ENCODE results near the gene TAF11. TPM values are rescaled to one million over a fixed set of nuclear protein-coding genes. Genes with fewer than 3 reads are reported as not detected.
"Not testable (repeated sequence)": the region's sequence is repeated elsewhere in the genome, so short reads cannot be mapped to it uniquely, and the experiment has no call there.

Gene TAF11
- total and polyA plus RNA-seq, 4 donors = 26.4 to 49.3 (median 46.2) TPM

DNA sequence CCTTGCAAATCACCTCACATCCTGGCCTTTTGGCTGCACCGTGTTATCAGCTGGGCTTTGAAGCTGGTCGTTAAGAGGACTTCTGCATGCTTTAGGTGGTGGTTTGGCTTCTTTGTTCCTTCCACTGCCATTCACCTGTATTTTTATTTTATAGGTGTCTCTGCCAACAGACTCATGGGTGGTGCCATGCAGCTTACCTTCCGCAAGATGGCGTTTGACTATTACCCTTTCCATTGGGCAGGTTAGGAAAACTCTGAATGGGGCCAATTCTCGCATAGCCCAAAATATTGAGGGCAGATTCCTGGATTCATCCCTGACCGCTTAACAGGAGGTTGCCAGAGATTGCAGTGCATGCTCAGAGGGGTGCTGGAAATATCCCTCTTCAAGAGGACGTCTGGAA lies 32.4 kb downstream of the TAF11 start:
- Histone ChIP-seq H3K27me3 (ENCODE audit: control insufficient read depth, insufficient read depth, low read length) (no peaks in the 10 kb centered on the region), H3K27ac (ENCODE audit: low read depth, low read length) (no peak overlapping the region), H3K9me3 (ENCODE audit: control insufficient read depth, insufficient read depth, low read length) (no peaks in the 10 kb centered on the region), H3K4me3 (ENCODE audit: low read depth, low read length) (no peak overlapping the region), H3K36me3 (ENCODE audit: control insufficient read depth, insufficient read depth, low read length) (peaks cover 52% of the 10 kb centered on the region), H3K4me1 (ENCODE audit: control insufficient read depth, insufficient read depth, low read length) (no peaks in the 10 kb centered on the region)
- DNase-seq (ENCODE audit: low read depth in 4 of 6, low spot score in 6 of 6) = no peak
- 79% methylated on average over 5 of the region's 7 CpGs for WGBS (ENCODE audit: insufficient coverage)

DNA sequence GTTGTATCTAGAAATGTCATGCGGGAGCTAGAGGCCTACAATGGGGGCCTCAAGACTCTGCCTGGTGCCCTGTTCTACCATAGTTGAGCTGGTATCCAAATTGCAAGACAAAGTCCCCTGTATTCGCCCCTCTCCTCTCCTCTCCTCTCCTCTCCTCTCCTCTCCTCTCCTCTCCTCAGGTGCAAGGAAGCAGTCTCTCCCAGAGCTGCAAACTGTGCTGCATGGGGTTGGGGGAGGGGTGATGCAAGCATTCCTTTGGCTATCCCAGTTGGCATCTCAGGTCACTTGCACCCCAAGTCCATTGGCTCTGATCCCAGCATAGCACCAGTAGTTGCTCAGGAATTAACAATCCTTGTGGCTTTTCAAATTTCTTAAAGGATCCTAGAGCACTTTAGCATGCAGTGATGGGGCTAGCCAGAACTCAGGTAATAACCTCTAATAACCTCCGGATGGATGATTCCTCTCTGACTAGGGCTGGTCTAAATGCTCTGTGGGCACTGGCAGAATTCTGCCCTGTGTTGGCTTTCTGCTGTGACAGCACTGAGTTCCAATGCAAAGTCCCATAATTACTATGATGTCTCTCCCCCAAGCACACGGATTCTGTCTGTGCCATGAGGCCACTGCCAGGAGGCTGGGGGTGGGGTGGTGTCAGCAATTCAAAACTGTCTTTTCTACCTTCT lies 35.3 kb downstream of the TAF11 start:
- Histone ChIP-seq H3K9me3 (ENCODE audit: control insufficient read depth, insufficient read depth, low read length) (no peaks in the 10 kb centered on the region), H3K36me3 (ENCODE audit: control insufficient read depth, insufficient read depth, low read length) (peaks cover 31% of the 10 kb centered on the region), H3K27ac (ENCODE audit: low read depth, low read length) (no peak overlapping the region), H3K27me3 (ENCODE audit: control insufficient read depth, insufficient read depth, low read length) (no peaks in the 10 kb centered on the region), H3K4me3 (ENCODE audit: low read depth, low read length) (no peak overlapping the region), H3K4me1 (ENCODE audit: control insufficient read depth, insufficient read depth, low read length) (no peaks in the 10 kb centered on the region)
- DNase-seq (ENCODE audit: low read depth in 4 of 6, low spot score in 6 of 6) = no peak
- 92% methylated on average over 2 of the region's 4 CpGs for WGBS (ENCODE audit: insufficient coverage)

DNA sequence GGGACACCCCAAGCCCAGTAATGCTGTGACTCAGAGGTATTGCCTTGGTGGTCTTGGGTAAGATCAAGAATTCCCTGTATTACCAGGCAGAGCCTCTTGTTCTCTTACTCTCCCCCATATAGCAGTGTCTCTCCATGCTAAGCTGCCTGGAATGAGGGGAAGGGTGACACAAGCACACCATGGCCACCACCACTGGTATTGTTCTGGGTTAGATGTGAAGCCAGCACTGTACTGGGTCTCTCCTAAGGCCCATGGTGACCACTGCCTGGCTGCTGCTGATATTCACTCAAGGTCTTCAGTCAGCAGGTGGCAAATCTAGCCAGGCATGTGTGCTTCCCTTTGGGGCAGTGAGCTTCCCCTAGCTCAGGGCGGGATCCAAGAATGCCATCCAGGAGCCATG lies 36.5 kb downstream of the TAF11 start:
- H3K36me3 ChIP-seq (ENCODE audit: control insufficient read depth, insufficient read depth, low read length) = peaks cover 24% of the 10 kb centered on the region
- no peaks in the 10 kb centered on the region for H3K9me3 ChIP-seq (ENCODE audit: control insufficient read depth, insufficient read depth, low read length)
- H3K27me3 ChIP-seq (ENCODE audit: control insufficient read depth, insufficient read depth, low read length) = no peaks in the 10 kb centered on the region
- WGBS (ENCODE audit: insufficient coverage) = 100% methylated on average over 1 of the region's 1 CpG
- DNase-seq (ENCODE audit: low read depth in 4 of 6, low spot score in 6 of 6) = no peak
- H3K27ac ChIP-seq (ENCODE audit: low read depth, low read length) = no peak overlapping the region
- H3K4me1 ChIP-seq (ENCODE audit: control insufficient read depth, insufficient read depth, low read length) = no peaks in the 10 kb centered on the region
- H3K4me3 ChIP-seq (ENCODE audit: low read depth, low read length) = no peak overlapping the region

DNA sequence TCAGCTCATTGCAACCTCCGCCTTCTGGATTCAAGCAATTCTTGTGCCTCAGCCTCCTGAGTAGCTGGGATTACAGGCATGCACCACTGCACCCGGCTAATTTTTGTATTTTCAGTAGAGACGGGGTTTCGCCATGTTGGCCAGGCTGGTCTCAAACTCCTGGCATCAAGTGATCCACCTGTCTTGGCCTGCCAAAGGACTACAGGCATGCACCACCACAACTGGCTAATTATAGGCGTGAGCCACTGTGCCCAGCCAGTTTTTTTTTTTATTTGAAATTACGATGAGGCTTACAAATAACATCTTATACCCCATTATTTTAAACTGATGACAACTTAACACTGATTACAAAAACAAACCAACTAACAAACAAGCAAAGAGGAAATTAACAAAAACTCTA lies 38.8 kb downstream of the TAF11 start:
- WGBS (ENCODE audit: insufficient coverage) = 93% methylated on average over 4 of the region's 6 CpGs
- H3K27me3 ChIP-seq (ENCODE audit: control insufficient read depth, insufficient read depth, low read length); H3K9me3 ChIP-seq (ENCODE audit: control insufficient read depth, insufficient read depth, low read length); DNase-seq (ENCODE audit: low read depth in 4 of 6, low spot score in 6 of 6); H3K4me1 ChIP-seq (ENCODE audit: control insufficient read depth, insufficient read depth, low read length); H3K27ac ChIP-seq (ENCODE audit: low read depth, low read length); H3K4me3 ChIP-seq (ENCODE audit: low read depth, low read length): not testable (repeated sequence)
- peaks cover 19% of the 10 kb centered on the region for H3K36me3 ChIP-seq (ENCODE audit: control insufficient read depth, insufficient read depth, low read length)

DNA sequence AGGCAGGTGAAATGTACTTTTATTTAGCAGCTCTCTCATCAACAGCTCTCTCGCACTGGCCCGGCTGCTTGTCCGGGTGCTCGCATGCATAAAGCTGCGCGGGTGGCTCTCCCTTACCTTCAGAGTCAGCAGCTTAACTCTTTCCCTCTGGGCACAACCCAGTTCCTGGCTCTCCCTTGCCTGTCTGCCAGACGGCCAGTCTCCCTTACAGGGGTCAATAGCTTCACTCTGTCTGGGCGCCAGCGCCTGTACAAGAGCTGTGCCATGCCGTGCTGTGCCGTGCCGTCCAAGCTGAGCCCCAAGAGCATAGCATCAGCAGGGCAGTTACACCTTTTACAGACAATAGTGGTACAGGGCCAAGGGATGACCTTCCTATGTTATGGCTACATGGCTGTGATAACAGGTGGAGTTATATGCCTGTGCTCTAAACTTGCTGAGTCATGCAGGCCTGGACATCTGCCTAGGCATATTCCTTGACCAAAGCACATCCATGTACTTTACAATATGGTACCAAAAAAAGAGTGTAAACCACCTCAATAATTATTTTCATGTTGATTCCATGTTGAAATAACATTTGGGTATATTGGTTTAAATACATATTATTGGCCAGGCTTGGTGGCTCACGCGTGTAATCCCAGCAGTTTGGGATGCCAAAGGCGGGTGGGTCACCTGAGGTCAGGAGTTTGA lies 48.0 kb downstream of the TAF11 start:
- Histone ChIP-seq H3K36me3 (ENCODE audit: control insufficient read depth, insufficient read depth, low read length) (peaks cover 26% of the 10 kb centered on the region), H3K9me3 (ENCODE audit: control insufficient read depth, insufficient read depth, low read length) (no peaks in the 10 kb centered on the region), H3K27me3 (ENCODE audit: control insufficient read depth, insufficient read depth, low read length) (no peaks in the 10 kb centered on the region), H3K4me3 (ENCODE audit: low read depth, low read length) (no peak overlapping the region), H3K27ac (ENCODE audit: low read depth, low read length) (no peak overlapping the region), H3K4me1 (ENCODE audit: control insufficient read depth, insufficient read depth, low read length) (peaks cover 4% of the 10 kb centered on the region)
- WGBS (ENCODE audit: insufficient coverage) = 92% methylated on average over 14 of the region's 15 CpGs
- DNase-seq (ENCODE audit: low read depth in 4 of 6, low spot score in 6 of 6) = no peak

DNA sequence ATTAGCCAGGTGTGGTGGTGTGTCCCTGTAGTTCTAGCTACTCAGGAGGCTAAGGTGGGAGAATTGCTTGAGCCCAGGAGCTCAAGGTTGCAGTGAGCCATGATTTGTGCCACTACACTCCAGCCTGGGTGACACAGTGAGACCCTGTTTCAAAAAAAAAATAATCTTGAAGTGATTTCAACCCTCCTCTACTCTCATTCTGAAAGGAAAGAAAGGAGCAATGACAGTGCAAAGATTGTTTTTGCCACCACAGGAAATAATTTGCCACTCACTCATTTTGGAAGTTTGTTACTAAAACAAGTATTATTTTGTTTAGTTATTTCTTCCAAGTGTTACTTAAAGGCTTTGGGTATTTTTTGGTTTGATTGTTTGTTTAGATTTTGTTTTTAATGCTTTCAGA lies 50.3 kb downstream of the TAF11 start:
- no peaks in the 10 kb centered on the region for H3K27me3 ChIP-seq (ENCODE audit: control insufficient read depth, insufficient read depth, low read length)
- no peaks in the 10 kb centered on the region for H3K9me3 ChIP-seq (ENCODE audit: control insufficient read depth, insufficient read depth, low read length)
- DNase-seq (ENCODE audit: low read depth in 4 of 6, low spot score in 6 of 6) = no peak
- no peak overlapping the region for H3K27ac ChIP-seq (ENCODE audit: low read depth, low read length)
- H3K4me1 ChIP-seq (ENCODE audit: control insufficient read depth, insufficient read depth, low read length) = peaks cover 4% of the 10 kb centered on the region
- H3K36me3 ChIP-seq (ENCODE audit: control insufficient read depth, insufficient read depth, low read length) = peaks cover 26% of the 10 kb centered on the region
- H3K4me3 ChIP-seq (ENCODE audit: low read depth, low read length) = no peak overlapping the region

DNA sequence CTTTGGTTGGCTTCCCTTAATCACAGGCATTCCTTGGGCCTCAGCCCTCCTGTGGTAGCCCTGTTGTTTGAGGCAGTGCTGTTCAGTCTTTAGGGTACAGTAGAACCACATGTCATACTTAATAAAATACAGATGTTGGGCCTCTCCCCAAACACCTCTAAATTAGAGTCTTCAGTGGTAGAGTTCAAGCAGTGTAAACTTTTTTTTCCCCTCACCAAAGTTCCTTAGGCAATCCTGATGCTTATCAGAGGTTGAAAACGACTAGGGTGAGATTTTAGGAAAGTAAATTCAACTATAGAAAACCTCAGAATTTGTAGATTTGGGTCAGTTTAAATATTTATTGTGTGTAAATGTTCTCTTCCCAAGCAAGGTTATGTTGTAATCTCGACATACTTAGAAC lies 51.4 kb downstream of the TAF11 start:
- Histone ChIP-seq H3K27ac (ENCODE audit: low read depth, low read length) (no peak overlapping the region), H3K4me1 (ENCODE audit: control insufficient read depth, insufficient read depth, low read length) (peaks cover 4% of the 10 kb centered on the region), H3K27me3 (ENCODE audit: control insufficient read depth, insufficient read depth, low read length) (no peaks in the 10 kb centered on the region), H3K4me3 (ENCODE audit: low read depth, low read length) (no peak overlapping the region), H3K9me3 (ENCODE audit: control insufficient read depth, insufficient read depth, low read length) (no peaks in the 10 kb centered on the region), H3K36me3 (ENCODE audit: control insufficient read depth, insufficient read depth, low read length) (peaks cover 31% of the 10 kb centered on the region)
- DNase-seq (ENCODE audit: low read depth in 4 of 6, low spot score in 6 of 6) = no peak
- WGBS (ENCODE audit: insufficient coverage) = no CpG with 5 or more reads among the region's 2 CpGs

DNA sequence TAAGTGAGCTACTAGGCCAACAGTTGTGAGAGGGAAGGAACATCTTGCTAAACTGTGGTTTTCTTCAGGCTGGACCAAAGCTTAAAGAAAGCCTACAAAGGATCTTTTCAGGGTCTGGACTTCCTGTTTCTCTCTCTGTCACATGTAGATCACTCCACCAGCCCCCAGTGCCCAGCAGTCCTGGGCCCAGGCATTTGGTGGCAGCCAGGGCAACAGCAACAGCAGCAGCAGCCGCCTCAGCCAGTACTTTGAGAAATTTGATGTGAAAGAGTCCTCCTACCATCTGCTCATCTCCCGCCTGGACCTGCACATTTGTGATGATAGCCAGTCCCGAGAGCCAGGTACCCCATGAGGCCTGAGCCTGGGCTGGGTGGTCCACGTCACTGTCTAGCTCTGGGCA lies 51.8 kb downstream of the TAF11 start:
- no peak for DNase-seq (ENCODE audit: low read depth in 4 of 6, low spot score in 6 of 6)

DNA sequence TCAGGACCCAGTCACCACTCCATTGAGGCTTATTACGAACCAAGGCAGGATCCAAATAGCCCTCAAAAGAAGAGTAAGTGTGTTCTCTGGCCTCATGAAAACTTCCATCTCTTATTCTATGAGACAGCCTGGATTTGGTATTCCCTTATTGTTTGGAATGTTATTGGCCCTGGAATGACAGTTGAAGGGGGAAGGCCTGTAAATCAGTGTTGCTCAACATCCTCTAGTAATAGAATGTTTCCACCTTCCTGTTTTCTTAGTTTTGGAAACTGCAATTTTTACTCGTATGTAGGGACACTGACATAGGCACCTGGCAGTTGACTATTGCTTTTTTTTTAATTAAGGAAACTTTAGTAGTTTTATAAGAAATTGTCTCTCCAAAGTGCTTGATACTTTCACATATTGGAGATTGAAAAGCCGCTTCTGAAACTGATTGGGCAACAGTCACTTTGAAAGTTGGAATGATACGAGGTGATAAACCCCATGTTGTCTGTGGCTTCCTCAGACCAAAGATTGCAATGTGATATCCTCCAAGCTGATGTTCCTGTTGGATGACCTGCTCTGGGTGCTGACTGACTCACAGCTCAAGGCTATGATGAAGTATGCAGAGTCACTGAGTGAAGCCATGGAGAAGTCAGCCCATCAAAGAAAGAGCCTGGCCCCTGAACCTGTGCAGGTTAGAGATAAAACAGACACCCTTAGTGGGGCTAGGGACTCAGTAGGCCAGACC lies 52.9 kb downstream of the TAF11 start:
- no peak overlapping the region for H3K27ac ChIP-seq (ENCODE audit: low read depth, low read length)
- H3K36me3 ChIP-seq (ENCODE audit: control insufficient read depth, insufficient read depth, low read length) = peaks cover 31% of the 10 kb centered on the region
- no peak for DNase-seq (ENCODE audit: low read depth in 4 of 6, low spot score in 6 of 6)
- 81% methylated on average over 2 of the region's 4 CpGs for WGBS (ENCODE audit: insufficient coverage)
- H3K4me1 ChIP-seq (ENCODE audit: control insufficient read depth, insufficient read depth, low read length) = peaks cover 4% of the 10 kb centered on the region
- H3K27me3 ChIP-seq (ENCODE audit: control insufficient read depth, insufficient read depth, low read length) = no peaks in the 10 kb centered on the region
- no peaks in the 10 kb centered on the region for H3K9me3 ChIP-seq (ENCODE audit: control insufficient read depth, insufficient read depth, low read length)
- no peak overlapping the region for H3K4me3 ChIP-seq (ENCODE audit: low read depth, low read length)

More for the DNA sequence above, 51.8 kb downstream of the TAF11 start:
- WGBS (ENCODE audit: insufficient coverage) = 79% methylated on average over 2 of the region's 4 CpGs
- no peak overlapping the region for H3K4me3 ChIP-seq (ENCODE audit: low read depth, low read length)
- H3K9me3 ChIP-seq (ENCODE audit: control insufficient read depth, insufficient read depth, low read length) = no peaks in the 10 kb centered on the region
- H3K27ac ChIP-seq (ENCODE audit: low read depth, low read length) = no peak overlapping the region
- no peaks in the 10 kb centered on the region for H3K27me3 ChIP-seq (ENCODE audit: control insufficient read depth, insufficient read depth, low read length)
- peaks cover 4% of the 10 kb centered on the region for H3K4me1 ChIP-seq (ENCODE audit: control insufficient read depth, insufficient read depth, low read length)
- peaks cover 31% of the 10 kb centered on the region for H3K36me3 ChIP-seq (ENCODE audit: control insufficient read depth, insufficient read depth, low read length)
